Left cardiac atrium (tissue), 4 donors: Measurements from ENCODE around the gene CALML6. TPM values are rescaled to one million over a fixed set of nuclear protein-coding genes. Genes with fewer than 3 reads are reported as not detected.

Experiments
- ATAC-seq, 2 donors: fragments of 200-7000 bp; cut with Tn5 transposase; one replicate each; pipeline ENCODE4 v1.9.1; 2020; ENCODE audit warnings: mild to moderate bottlenecking in 2 of 2, moderate library complexity in 2 of 2
- DNase-seq: peaks from one replicate; pipeline ENCODE4 v3.0.0-alpha.2; 2020
- intact Hi-C, 2 donors: fragments of 100-400 bp; cut with DNase I; formaldehyde crosslinking; loops; one replicate each; pipeline versions ENCODE4 v1.14.1 to v1.15.1; 2022 to 2023
- total RNA-seq, 2 donors: library from RNA; stranded (reverse); fragmentation: NEBNext Ultra II Directional; extraction: Animal tissue kit (Norgen Biotek cat#: 25700); gene quantifications; one replicate each; pipeline ENCODE4 v1.2.1, GENCODE V29; 2021
- donor health status: DM: no; HTN: yes; CAD: no.
- donor health status: DM: no; HTN: yes; CAD: no; lungs with severe emphysema.
- donor health status: DM: yes; HTN: yes; CAD: no.
- donor health status: Dilated cardiomyopathy.

Gene CALML6
- total RNA-seq, 2 donors from 2014 or later = 0.21 TPM; not detected in 1

GRCh38 chr1:1937549-1938275 is 22.7 kb downstream of the CALML6 start:
- no peak for DNase-seq
- intact Hi-C loops = no loop called here

GRCh38 chr1:1938276-1938573 is 23.2 kb downstream of the CALML6 start:
- ATAC-seq = no peak
- intact Hi-C loops = no loop called here

More at GRCh38 chr1:1937549-1938275, 22.7 kb downstream of the CALML6 start:
- ATAC-seq = no peak

GRCh38 chr1:1938613-1939295 is 23.7 kb downstream of the CALML6 start:
- ATAC-seq = no peak
- peak; percentile 15 for DNase-seq
- intact Hi-C loops = no loop called here

More at GRCh38 chr1:1938276-1938573, 23.2 kb downstream of the CALML6 start:
- no peak for DNase-seq

DNA sequence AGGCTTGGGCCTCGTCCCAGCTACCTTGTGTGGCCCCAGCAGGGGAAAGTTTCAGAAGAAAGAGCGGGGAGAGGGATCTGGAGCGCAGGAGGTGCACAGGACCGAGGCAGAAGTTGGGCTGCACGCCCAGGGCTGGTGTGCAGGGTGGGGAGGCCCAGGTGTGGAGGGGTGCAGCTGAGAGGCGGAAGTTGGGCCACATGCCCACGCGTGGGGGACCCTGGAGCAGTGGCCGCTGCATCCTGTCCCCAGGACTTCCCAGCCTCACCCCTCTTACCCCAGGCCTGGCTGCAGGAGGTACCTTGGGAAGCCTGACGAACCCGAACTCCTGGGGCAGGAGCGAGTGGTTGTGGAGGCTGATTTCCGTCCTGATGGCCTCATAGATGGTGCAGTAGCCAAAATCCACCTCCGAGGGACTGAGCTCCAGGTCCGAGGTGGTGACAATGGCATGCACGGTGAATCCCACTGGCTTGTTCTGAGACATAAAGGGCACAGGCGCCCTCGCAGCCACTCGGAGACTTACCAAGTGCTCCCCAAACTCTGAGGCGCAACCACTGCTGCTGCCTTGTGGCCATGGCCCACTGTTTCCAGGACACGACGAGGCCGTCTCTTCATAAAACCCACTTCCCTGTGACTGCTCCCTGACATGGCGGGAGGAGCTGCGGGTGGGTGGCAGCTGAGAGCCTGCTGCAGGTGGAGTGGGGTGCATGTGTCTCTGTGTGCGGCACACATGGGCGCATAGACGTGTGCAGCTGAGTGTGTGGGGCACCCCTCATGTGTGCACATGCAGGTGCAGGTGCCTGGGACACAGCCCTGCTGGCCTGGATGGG is 24.4 kb downstream of the CALML6 start:
- ATAC-seq (no peak), DNase-seq (no peak)
- intact Hi-C loops = no loop called here

- ATAC-seq = no peak
- peak; percentile 14 for DNase-seq
- intact Hi-C loops = no loop called here
Observed at GRCh38 chr1:1940123-1940425, 25.0 kb downstream of the CALML6 start.

DNA sequence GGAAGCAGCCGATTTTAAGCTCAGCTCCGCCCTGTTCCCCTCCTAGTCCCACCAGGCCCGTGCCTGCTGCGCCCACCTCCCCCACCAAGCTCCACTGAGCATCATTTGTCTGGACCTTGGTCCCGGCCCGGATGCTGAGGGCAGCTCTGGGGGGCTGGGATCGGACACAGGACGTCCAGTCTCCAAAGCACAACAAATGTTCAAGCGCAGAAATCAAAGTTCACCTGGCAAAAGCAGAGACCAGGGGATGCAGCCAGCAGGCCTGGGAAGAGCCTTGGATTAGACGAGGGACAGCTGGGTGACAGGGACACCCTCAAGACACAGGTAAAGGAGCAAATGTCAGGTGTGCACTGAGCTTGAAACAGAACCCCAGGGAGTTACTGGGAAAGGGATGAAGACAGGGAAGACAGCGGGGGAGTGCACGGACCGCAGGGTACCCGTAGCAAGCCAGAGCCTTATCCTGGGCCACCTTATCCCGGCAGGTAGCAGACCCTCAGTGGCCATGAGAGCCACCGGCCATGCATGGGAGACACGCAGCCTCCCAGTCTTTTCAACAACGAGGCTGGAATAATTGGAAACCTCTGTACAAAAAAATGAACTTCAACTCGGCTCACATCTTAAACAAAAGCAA is 26.3 kb downstream of the CALML6 start:
- DNase-seq = no peak
- intact Hi-C loops = no loop called here
- no peak for ATAC-seq

- peak; percentile 19 for DNase-seq
- intact Hi-C loops = no loop called here
- ATAC-seq = no peak
Observed at GRCh38 chr1:1941868-1942752, 27.1 kb downstream of the CALML6 start.

DNA sequence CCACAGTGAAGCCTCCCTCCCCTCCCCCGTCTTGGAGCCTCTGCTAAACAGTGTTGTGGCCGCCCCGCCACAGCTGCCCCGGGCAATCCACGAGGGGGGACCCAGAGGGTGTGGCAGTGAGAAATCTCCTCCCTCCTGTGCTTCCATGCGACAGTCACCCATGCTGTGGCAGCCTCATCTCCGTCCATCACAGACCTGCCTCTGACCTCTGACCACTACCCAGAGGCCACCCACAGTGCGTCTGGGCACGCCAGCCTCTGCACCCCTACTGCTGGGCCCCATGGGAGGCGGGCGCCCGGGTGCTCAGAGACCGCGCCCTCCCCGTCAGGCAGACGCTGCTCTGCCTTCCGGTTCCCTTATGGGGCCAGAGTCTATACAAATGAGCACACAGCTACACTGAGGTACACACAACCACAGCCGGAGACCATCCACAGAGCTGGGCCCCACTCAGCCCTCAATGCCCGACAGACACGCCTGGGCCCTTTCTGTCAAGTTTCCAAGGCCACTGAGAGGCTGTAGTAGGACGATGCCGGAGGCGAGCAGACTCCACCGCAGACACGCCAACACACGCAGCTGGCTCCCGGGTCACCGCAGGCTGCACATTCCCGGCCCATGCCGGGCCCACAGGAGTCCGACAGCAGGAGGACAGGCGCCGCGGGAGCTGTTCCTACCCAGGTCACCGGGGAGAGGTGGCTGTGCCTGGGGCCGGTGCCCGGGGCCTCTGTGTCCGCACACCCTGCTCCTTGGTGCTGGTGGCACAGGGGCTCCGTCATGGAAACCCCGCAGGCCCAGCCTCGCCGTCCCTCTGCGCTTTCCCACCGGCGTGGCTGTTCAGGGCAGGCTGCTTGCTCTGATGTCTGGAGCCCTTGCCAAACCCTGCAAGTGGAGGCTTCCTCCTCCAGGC is 27.9 kb downstream of the CALML6 start:
- no peak for DNase-seq
- intact Hi-C loops = no loop called here
- ATAC-seq = no peak

DNA sequence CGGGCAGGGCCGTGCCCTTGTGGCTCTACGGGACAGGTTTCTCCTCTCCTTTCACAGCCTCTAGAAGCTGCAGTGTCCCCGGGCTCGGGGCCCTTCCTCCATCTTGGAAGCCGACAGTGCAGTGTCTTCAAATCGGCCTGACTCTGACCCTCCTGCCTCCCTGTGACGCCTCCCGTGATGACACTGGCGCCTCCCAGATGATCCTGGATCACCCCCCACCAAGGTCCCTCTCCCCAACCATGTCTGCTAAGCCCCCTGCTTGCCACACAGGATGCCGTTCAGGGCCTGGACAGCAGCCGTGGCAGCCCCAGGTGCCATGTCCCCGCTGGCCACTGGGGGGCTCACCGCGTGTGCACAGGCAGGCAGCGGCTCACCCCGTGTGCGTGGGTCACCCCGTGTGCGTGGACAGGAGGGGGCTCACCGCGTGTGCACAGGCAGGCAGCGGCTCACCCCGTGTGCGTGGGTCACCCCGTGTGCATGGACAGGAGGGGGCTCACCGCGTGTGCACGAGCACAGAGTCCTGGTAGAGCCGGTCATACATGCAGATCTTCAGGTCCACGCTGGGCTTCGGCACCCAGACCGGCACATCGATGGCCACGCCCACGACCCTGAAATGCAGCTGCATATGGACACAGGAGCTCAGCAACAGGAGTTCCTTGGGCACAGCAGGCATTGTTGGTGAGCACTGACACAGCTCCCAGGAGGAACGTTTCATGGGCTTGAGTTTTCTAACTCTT is 28.9 kb downstream of the CALML6 start:
- ATAC-seq (peak; percentile 80 to 88), DNase-seq (peak; percentile 64)
- intact Hi-C loops = loop anchor here in 1 of 2 donors (2.0 kb wide), 1 partner anchor 101 kb away; no protein-coding TSS in a partner anchor

DNA sequence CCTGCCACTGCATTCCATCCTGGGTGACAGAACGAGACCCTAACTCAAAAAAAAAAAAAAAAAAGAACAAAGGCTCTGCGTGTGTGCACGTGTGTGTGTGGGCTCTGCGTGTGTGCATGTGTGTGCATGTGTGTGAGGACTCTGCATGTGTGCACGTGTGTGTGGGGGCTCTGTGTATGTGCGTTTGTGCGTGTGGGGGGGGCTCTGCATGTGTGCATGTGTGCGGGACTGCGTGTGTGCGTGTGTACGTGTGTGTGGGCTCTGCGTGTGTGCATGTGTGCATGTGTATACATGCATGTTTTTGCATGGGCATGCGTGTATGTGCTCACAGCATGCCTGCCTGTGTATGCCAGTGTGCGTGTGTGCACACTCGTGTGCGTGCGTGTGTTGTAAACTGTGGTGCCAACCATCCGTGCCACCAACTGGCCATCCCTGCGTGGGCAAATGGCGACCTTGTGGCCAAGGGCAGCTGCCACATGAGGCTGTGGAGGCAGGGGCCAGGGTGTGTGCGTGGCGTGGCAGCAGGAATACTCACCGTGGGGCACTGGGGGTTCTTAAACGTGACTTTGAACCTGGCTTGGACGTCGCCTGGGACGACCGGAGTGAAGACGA is 30.8 kb downstream of the CALML6 start:
- intact Hi-C loops = loop anchor here (2.0 to 5.0 kb wide), 2 partner anchors 96 to 99 kb away; no protein-coding TSS in a partner anchor
- no peak for ATAC-seq

DNA sequence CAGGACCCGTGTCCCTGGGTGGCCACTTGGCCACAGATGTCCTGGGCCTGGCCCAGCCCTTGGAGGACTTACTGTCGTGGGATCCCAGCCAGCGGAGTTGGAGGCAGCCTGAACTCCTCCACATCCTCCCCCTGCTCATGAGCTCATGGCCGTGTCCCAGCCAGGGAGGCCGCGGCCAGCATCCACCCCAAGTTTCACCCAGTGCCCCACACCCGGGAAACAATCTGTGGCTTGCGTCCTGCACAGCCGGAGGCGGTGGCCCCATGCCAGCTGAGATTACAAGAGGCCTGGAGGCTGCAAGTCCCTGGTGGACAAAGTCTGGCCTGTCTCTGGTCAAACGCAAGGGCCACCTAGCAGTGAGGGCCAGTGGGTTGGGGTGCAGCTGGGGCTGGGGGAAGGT is 31.5 kb downstream of the CALML6 start:
- peak; percentile 20 to 88 for ATAC-seq
- intact Hi-C loops = loop anchor here in 1 of 2 donors (5.0 kb wide), 1 partner anchor 96 kb away; no protein-coding TSS in a partner anchor
- DNase-seq = peak; percentile 55

More for the DNA sequence above, 30.8 kb downstream of the CALML6 start:
- DNase-seq = no peak

DNA sequence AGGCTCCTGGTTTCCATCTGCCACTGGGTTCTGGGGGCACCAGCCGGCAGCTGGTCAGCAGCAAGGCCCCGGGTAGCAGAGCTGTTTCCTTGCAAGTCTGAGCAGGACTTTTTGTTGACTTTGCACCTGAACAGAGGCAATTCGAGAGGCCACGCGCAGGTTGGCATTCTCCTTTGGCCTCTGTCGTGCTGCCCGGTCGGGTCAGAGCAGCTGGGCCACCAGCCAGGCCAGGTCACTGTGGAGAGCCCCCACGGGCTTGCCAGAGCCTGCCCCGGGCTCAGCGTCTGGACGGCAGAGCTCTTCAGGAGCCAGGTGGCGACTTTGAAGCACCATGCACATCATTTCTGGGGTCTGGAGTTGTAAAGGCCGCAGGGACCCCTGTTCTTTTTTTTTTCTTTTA is 32.4 kb downstream of the CALML6 start:
- intact Hi-C loops = loop anchor here in 1 of 2 donors (5.0 kb wide), 1 partner anchor 95 kb away; no protein-coding TSS in a partner anchor
- DNase-seq = no peak
- no peak for ATAC-seq

DNA sequence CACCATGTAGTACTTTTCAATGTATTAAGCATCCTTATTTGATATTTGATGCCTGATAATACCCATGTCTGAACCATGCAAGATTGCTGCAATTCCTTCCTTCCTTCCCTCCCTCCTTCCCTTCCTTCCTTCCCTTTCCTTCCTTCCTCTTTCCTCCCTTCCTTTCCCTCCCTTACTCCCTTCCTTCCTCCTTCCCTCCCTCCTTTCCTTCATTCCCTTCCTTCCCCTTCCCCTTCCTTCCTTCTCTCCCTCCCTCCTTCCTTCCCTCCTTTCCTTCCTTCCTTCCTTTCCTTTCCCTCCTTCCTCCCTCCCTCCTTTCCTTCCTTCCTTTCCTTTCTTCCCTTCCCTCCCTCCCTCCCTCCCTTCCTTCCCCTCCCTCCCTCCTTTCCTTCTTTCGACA is 33.7 kb downstream of the CALML6 start:
- DNase-seq = no peak
- intact Hi-C loops = loop anchor here in 1 of 2 donors (5.0 kb wide), 1 partner anchor 94 kb away; no protein-coding TSS in a partner anchor
- no peak for ATAC-seq

GRCh38 chr1:1950940-1951339 is 35.9 kb downstream of the CALML6 start:
- DNase-seq = no peak
- no peak for ATAC-seq
- intact Hi-C loops = no loop called here

DNA sequence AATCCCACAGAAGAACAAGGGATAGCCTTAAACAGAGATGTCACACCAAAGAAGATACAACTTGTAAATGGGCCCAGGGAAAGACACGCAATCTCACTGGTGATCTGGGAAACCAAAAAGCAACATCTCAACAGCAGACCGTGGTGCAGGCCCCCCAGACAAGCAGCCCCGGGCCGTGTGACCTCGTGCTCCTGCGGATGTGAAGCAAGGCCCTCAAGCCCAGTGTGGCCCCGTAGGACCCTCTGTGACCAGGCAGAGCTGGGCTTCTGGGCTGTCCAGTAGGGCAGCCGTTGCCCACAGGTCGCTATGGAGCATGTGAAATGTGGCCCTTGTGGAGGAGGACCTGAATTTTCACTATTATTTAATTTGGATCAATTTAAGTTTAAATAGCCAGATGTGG is 39.0 kb downstream of the CALML6 start:
- intact Hi-C loops = no loop called here
- ATAC-seq = no peak
- no peak for DNase-seq

GRCh38 chr1:1954831-1955441 is 39.9 kb downstream of the CALML6 start:
- ATAC-seq (no peak), DNase-seq (no peak)
- intact Hi-C loops = no loop called here
